Fibroblast of the aortic adventitia (primary cell): Measurements from ENCODE around the gene WDR33. TPM values are rescaled to one million over a fixed set of nuclear protein-coding genes. Genes with fewer than 3 reads are reported as not detected.

ENCODE experiments used
- DNase-seq: peaks from one replicate; pipeline ENCODE4 v3.0.0-alpha.2; 2010; ENCODE audit warnings: low read depth
- H3K4me3 ChIP-seq: 2 replicates; pipeline ENCODE4 v1.5.1; 2011; ENCODE audit warnings: low read depth, mild to moderate bottlenecking, control low read depth, low read length, moderate library complexity
- total RNA-seq: library from RNA; depleted of rRNA; stranded (reverse); fragments of >200 nt; gene quantifications from 2 replicates; pipeline ENCODE4 v1.2.3, GENCODE V29; 2012; ENCODE audit warnings: low replicate concordance
- TF ChIP-seq, protein P1 (sequence below): IDR thresholded peaks from 2 replicates; pipeline ENCODE4 v1.5.1; 2011; ENCODE audit warnings: mild to moderate bottlenecking, low read length, control low read depth, inconsistent platforms; ENCODE audit not compliant: insufficient read depth

The WDR33 gene
- total RNA-seq, 1 donor, result 34.4 TPM

DNA sequence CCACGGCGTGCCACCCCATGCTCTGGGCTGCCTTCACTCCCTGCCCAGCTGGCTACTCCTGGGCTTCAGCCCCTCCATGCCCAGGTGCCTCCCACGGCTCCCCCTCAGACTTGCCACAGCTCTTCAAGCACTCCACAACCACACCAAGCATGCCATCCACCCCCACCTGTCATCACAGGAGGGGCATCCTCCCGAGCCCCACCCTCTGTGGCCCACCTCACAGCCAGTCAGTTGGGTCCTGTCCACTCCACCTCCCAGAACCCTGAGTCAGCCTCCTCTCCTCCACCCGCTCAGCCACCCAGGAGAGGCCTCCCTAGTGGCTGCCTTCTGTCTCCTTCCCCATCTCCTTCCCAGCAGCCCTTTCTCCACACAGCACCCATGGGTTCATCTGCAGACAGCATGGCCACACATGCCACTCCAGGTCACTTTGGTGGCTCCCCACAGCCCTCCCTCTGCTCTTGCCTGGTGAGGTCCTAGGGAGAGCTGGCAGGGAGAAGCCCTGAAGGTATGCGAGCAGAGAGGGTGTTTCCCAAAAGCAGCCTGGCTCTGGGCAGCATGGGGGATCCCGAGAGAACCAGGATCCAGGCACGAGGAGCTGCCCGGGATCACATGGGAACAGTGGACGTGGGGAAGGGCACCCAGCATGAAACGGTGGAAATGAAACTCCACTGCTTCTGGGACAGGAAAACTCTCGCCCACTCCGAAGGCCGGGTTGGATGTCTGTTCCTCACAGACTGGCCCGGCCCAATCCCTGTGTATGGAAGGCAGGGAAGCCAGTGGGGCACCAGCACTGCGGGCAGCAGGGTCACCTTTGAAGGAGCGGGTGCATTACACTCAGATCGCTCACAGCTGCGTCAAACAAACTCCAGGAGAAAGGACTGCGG lies 138.4 kb downstream of the WDR33 start:
- TF ChIP-seq, protein P1, sequence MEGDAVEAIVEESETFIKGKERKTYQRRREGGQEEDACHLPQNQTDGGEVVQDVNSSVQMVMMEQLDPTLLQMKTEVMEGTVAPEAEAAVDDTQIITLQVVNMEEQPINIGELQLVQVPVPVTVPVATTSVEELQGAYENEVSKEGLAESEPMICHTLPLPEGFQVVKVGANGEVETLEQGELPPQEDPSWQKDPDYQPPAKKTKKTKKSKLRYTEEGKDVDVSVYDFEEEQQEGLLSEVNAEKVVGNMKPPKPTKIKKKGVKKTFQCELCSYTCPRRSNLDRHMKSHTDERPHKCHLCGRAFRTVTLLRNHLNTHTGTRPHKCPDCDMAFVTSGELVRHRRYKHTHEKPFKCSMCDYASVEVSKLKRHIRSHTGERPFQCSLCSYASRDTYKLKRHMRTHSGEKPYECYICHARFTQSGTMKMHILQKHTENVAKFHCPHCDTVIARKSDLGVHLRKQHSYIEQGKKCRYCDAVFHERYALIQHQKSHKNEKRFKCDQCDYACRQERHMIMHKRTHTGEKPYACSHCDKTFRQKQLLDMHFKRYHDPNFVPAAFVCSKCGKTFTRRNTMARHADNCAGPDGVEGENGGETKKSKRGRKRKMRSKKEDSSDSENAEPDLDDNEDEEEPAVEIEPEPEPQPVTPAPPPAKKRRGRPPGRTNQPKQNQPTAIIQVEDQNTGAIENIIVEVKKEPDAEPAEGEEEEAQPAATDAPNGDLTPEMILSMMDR, result no peak
- H3K4me3 ChIP-seq, result no peak overlapping the region
- DNase-seq, result no peak

DNA sequence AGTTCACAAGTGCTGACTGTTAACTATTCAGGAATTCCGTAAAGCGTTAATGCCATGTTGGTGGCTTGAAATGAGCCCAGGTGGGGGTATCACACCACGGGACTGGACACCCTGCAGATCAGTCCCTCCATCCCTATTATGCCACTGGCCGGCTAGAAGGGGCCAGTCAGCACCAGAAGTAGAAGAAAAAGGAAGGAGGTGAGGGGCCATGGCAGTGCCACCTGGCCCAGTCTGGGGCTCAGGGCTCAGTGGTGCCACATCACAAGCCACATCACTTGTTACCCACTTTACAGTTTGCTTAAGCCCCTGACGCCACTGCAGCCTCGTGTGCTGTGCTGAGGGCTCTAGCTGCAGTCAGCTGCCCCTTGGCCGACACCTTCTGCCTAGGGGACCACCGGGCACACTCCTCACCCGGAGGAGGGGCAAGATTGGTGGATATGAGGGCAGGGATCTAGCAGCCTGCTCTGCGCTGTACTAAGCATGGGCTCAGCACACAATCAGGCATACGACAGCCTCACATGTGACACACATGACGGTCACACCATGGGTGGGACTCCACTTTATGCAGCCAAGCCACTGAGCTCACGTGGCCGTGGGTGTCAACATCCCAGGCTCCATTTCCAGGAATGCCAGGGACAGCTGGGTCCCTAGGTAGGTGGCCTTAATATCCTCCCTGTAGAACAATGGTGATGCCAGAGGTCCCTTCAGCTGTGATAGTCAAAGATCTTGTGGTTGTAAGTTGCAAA lies 139.2 kb downstream of the WDR33 start:
- TF ChIP-seq, protein P1, result no peak
- no peak for DNase-seq

DNA sequence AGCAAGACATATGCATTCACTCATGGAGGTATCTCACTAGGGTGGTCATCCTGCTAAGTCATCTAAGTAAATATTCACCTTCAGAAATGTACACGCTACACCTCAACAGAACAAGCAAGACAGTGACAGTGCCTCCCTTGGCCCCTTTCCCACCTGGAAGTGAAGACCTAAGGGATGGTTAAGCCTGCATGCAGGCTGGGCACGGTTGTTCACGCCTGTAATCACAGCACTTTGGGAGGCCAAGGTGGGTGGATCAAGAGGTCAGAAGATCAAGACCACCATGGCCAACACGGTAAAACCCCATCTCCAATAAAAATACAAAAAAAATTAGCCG lies 140.0 kb downstream of the WDR33 start:
- TF ChIP-seq, protein P1, result no peak
- no peak overlapping the region for H3K4me3 ChIP-seq
- DNase-seq, result no peak

More for the DNA sequence above, 139.2 kb downstream of the WDR33 start:
- no peak overlapping the region for H3K4me3 ChIP-seq

DNA sequence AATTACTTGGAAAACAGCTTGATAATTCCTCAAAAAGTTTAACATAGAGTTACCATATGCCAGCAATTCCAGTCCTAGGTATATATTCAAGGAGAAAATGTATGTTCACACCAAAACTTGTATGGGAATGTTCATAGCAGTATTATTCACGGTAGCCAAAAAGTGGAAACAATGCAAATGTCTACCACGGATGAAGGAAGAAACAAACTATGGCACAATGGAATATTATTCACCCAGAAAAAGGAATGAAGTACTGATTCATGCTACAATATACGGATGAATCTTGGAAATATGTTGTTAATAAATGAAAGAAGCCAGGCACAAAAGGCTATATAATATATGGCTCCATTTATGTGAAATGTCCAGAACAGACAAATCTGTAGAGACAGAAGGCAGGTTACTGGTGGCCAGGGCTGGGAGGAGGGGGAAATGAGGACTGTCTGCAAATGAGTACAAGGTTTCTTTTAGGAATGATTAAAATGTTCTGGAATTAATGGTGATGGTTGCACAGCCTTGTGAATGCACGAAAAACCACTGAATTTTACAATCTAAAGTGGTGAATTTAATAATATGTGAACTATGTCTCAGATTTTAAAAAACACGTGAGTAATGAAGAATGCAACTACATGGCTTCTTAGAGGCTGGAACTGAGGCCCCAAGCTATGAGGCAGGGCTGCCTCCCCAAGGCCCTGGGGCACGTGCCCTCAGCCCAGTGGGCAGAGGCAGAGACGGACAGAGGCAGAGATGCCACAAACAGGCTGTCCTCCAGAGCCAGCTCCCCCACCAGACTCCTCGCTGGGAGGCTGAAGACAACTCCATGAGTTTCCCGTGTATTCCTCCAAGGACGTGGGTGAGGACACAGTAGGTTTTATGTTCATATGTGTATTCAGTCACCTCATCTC lies 140.7 kb downstream of the WDR33 start:
- no peak overlapping the region for H3K4me3 ChIP-seq
- DNase-seq, result no peak
- TF ChIP-seq, protein P1, result no peak

DNA sequence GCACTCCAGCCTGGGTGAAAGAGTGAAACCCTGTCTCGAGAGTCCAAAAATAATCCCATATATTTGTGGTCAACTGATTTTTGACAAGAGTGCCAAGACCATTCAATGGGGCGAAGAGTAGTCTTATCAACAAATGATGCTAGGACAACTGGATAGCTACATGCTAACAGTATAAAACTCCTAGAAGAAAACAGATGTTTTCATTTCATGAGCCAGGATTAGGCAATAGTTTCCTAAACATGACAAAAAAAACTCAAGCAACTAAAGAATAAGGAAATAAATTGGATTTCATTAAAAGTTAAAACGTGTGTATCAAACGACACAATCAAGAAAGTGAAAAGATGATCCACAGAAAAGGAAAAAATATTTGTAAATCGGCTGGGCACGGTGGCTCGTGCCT lies 141.9 kb downstream of the WDR33 start:
- DNase-seq, result no peak
- TF ChIP-seq, protein P1, result no peak
- no peak overlapping the region for H3K4me3 ChIP-seq

DNA sequence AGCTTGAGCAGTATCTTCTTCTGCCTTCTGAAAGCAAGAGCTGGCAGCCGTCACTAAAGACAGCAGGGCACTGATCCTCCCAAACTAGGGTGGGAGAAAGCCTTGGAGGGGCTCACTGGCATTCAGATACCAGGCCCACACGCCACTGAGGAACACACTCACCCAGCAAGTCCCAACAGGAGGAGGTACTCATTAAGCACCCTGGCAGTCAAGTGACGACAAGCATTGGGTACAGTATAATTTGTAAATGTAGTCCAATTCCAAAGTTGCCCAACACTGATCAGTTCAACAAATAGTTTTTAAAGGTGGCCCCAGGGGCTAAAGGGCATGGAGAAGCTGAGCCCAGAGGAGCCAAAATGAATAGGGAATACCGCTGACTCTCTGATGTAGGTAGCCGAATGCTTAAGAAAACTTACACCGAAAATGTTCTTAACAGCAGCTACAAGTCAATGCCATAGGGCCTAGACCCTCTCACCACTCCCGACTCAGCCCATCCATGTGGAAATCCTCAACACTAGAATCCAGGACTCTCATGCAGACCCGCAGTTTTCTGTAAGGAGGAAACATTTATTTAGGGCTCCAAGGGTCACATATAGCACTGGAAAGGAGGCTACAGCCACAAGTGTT lies 145.6 kb downstream of the WDR33 start:
- TF ChIP-seq, protein P1, result no peak
- H3K4me3 ChIP-seq, result no peak overlapping the region
- DNase-seq, result no peak
